Loucy (cell line): Measurements from ENCODE around the gene DHRS3.

ENCODE experiments used
- H2AFZ ChIP-seq: fragments of 200-600 bp; sonication (generic); 2 replicates; pipeline ENCODE4 v1.6.0; 2016; ENCODE audit warnings: antibody characterized with exemption, mild to moderate bottlenecking, low read length, moderate library complexity
- H3F3A ChIP-seq: fragments of 200-600 bp; 2 replicates; pipeline ENCODE4 v1.6.0; 2016; ENCODE audit warnings: antibody characterized with exemption, low read depth, mild to moderate bottlenecking
- H3K27me3 ChIP-seq: fragments of 200-600 bp; sonication (generic); 2 replicates; pipeline ENCODE4 v1.6.1; 2014; ENCODE audit warnings: low read length, mild to moderate bottlenecking; ENCODE audit not compliant: insufficient read depth, poor library complexity, severe bottlenecking
- H3K36me3 ChIP-seq: fragments of 200-600 bp; sonication (generic); 2 replicates; pipeline ENCODE4 v1.6.1; 2016; ENCODE audit warnings: low read length; ENCODE audit not compliant: insufficient read depth
- H3K4me1 ChIP-seq: fragments of 200-600 bp; sonication (generic); 2 replicates; pipeline ENCODE4 v1.5.1; 2014; ENCODE audit warnings: low read length, mild to moderate bottlenecking; ENCODE audit not compliant: insufficient read depth, poor library complexity, severe bottlenecking
- H3K4me2 ChIP-seq: fragments of 200-600 bp; sonication (generic); 2 replicates; pipeline ENCODE4 v1.6.0; 2014; ENCODE audit warnings: antibody characterized with exemption, low read length, low read depth, mild to moderate bottlenecking; ENCODE audit not compliant: poor library complexity, severe bottlenecking
- H3K4me3 ChIP-seq: fragments of 200-600 bp; sonication (generic); 2 replicates; pipeline ENCODE4 v1.5.1; 2014; ENCODE audit warnings: low read length, mild to moderate bottlenecking, mixed read lengths; ENCODE audit not compliant: poor library complexity, severe bottlenecking
- H3K79me2 ChIP-seq: fragments of 200-600 bp; sonication (generic); 2 replicates; pipeline ENCODE4 v1.6.1; 2014; ENCODE audit warnings: low read length; ENCODE audit not compliant: insufficient read depth
- H3K9ac ChIP-seq: fragments of 200-600 bp; sonication (generic); 2 replicates; pipeline ENCODE4 v1.6.0; 2014; ENCODE audit warnings: mild to moderate bottlenecking, low read depth, low read length, moderate library complexity; ENCODE audit not compliant: poor library complexity, severe bottlenecking
- H3K9me2 ChIP-seq: fragments of 200-600 bp; sonication (generic); replicated peaks from 2 replicates; pipeline ENCODE4 v1.6.1; 2016; ENCODE audit warnings: low read depth, low read length, mixed read lengths
- H3K9me3 ChIP-seq: fragments of 200-600 bp; sonication (generic); 2 replicates; pipeline ENCODE4 v1.6.1; 2014; ENCODE audit warnings: mild to moderate bottlenecking, antibody characterized with exemption, low read length, low read depth; ENCODE audit not compliant: insufficient read depth
- H4K20me1 ChIP-seq: fragments of 200-600 bp; sonication (generic); 2 replicates; pipeline ENCODE4 v1.6.0; 2014; ENCODE audit warnings: antibody characterized with exemption, low read length, mild to moderate bottlenecking; ENCODE audit not compliant: insufficient read depth, poor library complexity, severe bottlenecking
- CTCF ChIP-seq: fragments of 200-600 bp; sonication (generic); conservative IDR thresholded peaks from 2 replicates; pipeline ENCODE4 v1.5.1; 2014; ENCODE audit warnings: mild to moderate bottlenecking, antibody characterized with exemption, low read length
- EZH2phosphoT487 ChIP-seq: fragments of 200-600 bp; IDR thresholded peaks from 2 replicates; pipeline ENCODE4 v1.6.1; 2018; ENCODE audit warnings: antibody characterized with exemption, mild to moderate bottlenecking, moderate library complexity, borderline replicate concordance

Gene DHRS3

GRCh38 chr1:12596007-12596821 is 21.8 kb downstream of the DHRS3 start:
- no peaks in the 10 kb centered on the region for H3K9me2 ChIP-seq
- H3K36me3 ChIP-seq: no peaks in the 10 kb centered on the region; the same call in 1 of the 2 replicates
- no peak for TF ChIP-seq EZH2phosphoT487
- no peak for TF ChIP-seq CTCF
- H3K9me3 ChIP-seq: no peaks in the 10 kb centered on the region
- H2AFZ ChIP-seq: no peak overlapping the region
- no peaks in the 10 kb centered on the region for H3K27me3 ChIP-seq
- H3K4me3 ChIP-seq: no peak overlapping the region
- H3K79me2 ChIP-seq: no peaks in the 10 kb centered on the region; the same call in 1 of the 2 replicates
- no peaks in the 10 kb centered on the region for H3F3A ChIP-seq
- H4K20me1 ChIP-seq: peaks cover 7% of the 10 kb centered on the region
- no peaks in the 10 kb centered on the region for H3K4me1 ChIP-seq
- H3K4me2 ChIP-seq: no peak overlapping the region
- H3K9ac ChIP-seq: no peak overlapping the region

- H3K4me3 ChIP-seq: no peak overlapping the region
- no peaks in the 10 kb centered on the region for H3K9me3 ChIP-seq
- peaks cover 4% of the 10 kb centered on the region for H4K20me1 ChIP-seq
- no peak overlapping the region for H3K4me2 ChIP-seq
- no peaks in the 10 kb centered on the region for H3K27me3 ChIP-seq
- H3K9me2 ChIP-seq: no peaks in the 10 kb centered on the region
- no peak overlapping the region for H2AFZ ChIP-seq
- H3K36me3 ChIP-seq: no peaks in the 10 kb centered on the region; the same call in 1 of the 2 replicates
- TF ChIP-seq CTCF (no peak), EZH2phosphoT487 (no peak)
- no peak overlapping the region for H3K9ac ChIP-seq
- H3K4me1 ChIP-seq: no peaks in the 10 kb centered on the region
- no peaks in the 10 kb centered on the region for H3F3A ChIP-seq
- H3K79me2 ChIP-seq: no peaks in the 10 kb centered on the region; the same call in 1 of the 2 replicates
Observed at GRCh38 chr1:12595757-12596006, 22.3 kb downstream of the DHRS3 start.

- Histone ChIP-seq H3K9ac (no peak overlapping the region), H2AFZ (no peak overlapping the region), H3K79me2 (no peaks in the 10 kb centered on the region; the same call in 1 of the 2 replicates), H3K4me3 (no peak overlapping the region), H3K4me1 (no peaks in the 10 kb centered on the region), H3K4me2 (no peak overlapping the region), H3K9me3 (no peaks in the 10 kb centered on the region), H3K36me3 (no peaks in the 10 kb centered on the region; the same call in 1 of the 2 replicates), H4K20me1 (no peaks in the 10 kb centered on the region), H3K9me2 (no peaks in the 10 kb centered on the region), H3F3A (no peaks in the 10 kb centered on the region), H3K27me3 (no peaks in the 10 kb centered on the region)
- no peak for TF ChIP-seq CTCF
- no peak for TF ChIP-seq EZH2phosphoT487
Observed at GRCh38 chr1:12594966-12595756, 22.8 kb downstream of the DHRS3 start.
